Transverse colon (tissue), 4 donors: Measurements from ENCODE around the gene BUD13. TPM values are rescaled to one million over a fixed set of nuclear protein-coding genes. Genes with fewer than 3 reads are reported as not detected.

Experiments used
- DNase-seq: peaks from one replicate; pipeline ENCODE4 v3.0.0-alpha.2; 2019
- H3K27ac ChIP-seq, 4 donors: fragments of 200-600 bp; sonication (generic); 2 replicates each; pipeline ENCODE4 v1.5.1; 2016 to 2018; ENCODE audit warnings: inconsistent platforms in 4 of 4
- H3K27me3 ChIP-seq: fragments of 200-600 bp; sonication (generic); 2 replicates; pipeline ENCODE4 v1.5.1; 2017; ENCODE audit warnings: inconsistent platforms
- H3K36me3 ChIP-seq, 4 donors: fragments of 200-600 bp; sonication (generic); 2 replicates each; pipeline ENCODE4 v1.5.1; 2017 to 2019; ENCODE audit warnings: inconsistent platforms in 4 of 4
- H3K4me1 ChIP-seq, 4 donors: fragments of 200-600 bp; sonication (generic); 2 replicates each; pipeline ENCODE4 v1.5.1; 2017 to 2020; ENCODE audit warnings: inconsistent platforms in 4 of 4
- H3K4me3 ChIP-seq, 4 donors: fragments of 200-600 bp; sonication (generic); 1 replicate in 1 of 4; 2 replicates in 3 of 4; pipeline versions ENCODE4 v1.5.1 to v1.6.1; 2017 to 2019; ENCODE audit warnings: inconsistent platforms in 4 of 4
- H3K9me3 ChIP-seq, 2 donors: fragments of 200-600 bp; sonication (generic); 2 replicates each; pipeline ENCODE4 v1.5.1; 2017 to 2019; ENCODE audit warnings: inconsistent platforms in 2 of 2
- CTCF ChIP-seq, 5 experiments: fragments of 200-600 bp in 3 of 5; fragments of 450-650 bp in 2 of 5; sonication (generic) in 3 of 5; IDR thresholded peaks; 1 replicate in 2 of 5; 2 replicates in 3 of 5; pipeline ENCODE4 v1.5.1; 2016 to 2017; ENCODE audit warnings: antibody characterized with exemption in 5 of 5, inconsistent platforms in 3 of 5, mild to moderate bottlenecking in 2 of 5, moderate library complexity in 1 of 5
- EP300 ChIP-seq: sonication (generic); formaldehyde crosslinking; IDR thresholded peaks from one replicate; pipeline ENCODE4 v1.6.1; 2017; ENCODE audit warnings: antibody characterized with exemption, low read depth
- POLR2A ChIP-seq: fragments of 450-650 bp; IDR thresholded peaks from one replicate; pipeline ENCODE4 v1.6.1; 2016; ENCODE audit warnings: antibody characterized with exemption, mild to moderate bottlenecking, moderate library complexity
- POLR2AphosphoS5 ChIP-seq, 3 donors: sonication (generic); formaldehyde crosslinking; IDR thresholded peaks; one replicate each; pipeline ENCODE4 v1.6.1; 2016; ENCODE audit warnings: antibody characterized with exemption in 3 of 3
- WGBS, 2 donors: methylation state at CpG; one replicate each; pipeline ENCODE4 v1.1.5; 2018; ENCODE audit warnings: low coverage in 1 of 2; 5-methylcytosine and 5-hydroxymethylcytosine counted together
- in situ Hi-C, 4 donors: fragments of 200-750 bp; cut with MboI; loops; one replicate each; pipeline versions ENCODE4 v1.15.0 to v1.15.1; 2017; ENCODE audit warnings: low sequenced_read_pairs in 3 of 4, low pct_ligation_motif_present in 1 of 4, low pct_unique_long_range_greater_than_20kb in 1 of 4
- intact Hi-C: fragments of 100-400 bp; cut with DNase I; formaldehyde crosslinking; loops from one replicate; pipeline ENCODE4 v1.15.1; 2023; ENCODE audit warnings: low total_unique reads
- total RNA-seq, 4 donors: library from RNA; depleted of rRNA; stranded (reverse); fragments of >200 nt; gene quantifications; one replicate each; pipeline ENCODE4 v1.1.0, GENCODE V29; 2016

BUD13 gene
- total RNA-seq, 4 donors from 2014 or later: 6.7 to 21.9 (median 14.0) TPM

DNA sequence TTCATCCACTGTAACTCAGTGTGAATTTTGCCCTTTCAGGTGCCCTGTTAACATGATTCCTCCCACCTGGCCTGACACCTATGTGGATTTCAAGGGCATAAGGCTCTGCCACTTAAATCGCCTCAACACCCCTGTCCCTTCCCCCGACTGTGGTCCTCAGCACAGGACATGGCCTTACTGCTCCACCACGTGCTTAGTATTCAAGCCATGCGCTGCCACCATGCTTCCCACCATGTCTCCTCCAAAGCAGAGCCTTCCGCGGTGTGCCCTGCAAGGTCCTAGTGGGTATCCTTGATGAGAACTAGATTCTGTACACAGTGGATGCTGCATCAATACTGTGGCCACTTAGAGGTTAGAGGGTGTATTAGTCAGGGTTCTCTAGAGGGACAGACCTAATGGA lies 51.9 kb downstream of the BUD13 start:
- intact Hi-C loops (no loop called here), in situ Hi-C loops (no loop called here)
- Histone ChIP-seq H3K36me3 (no peaks in the 10 kb centered on the region), H3K9me3 (no peaks in the 10 kb centered on the region), H3K4me1 (no peaks in the 10 kb centered on the region), H3K4me3 (no peak overlapping the region), H3K27ac (no peak overlapping the region), H3K27me3 (peaks cover 5% of the 10 kb centered on the region)
- TF ChIP-seq POLR2AphosphoS5 (IDR thresholded peaks at IDR 0.05) (no peak), CTCF (IDR thresholded peaks at IDR 0.05) (no peak), POLR2A (no peak), EP300 (no peak)
- no peak for DNase-seq
- WGBS, 2 donors: 89% methylated on average over 6 of the region's 6 CpGs; no CpG with 5 or more reads in 1 of the 2 donors

DNA sequence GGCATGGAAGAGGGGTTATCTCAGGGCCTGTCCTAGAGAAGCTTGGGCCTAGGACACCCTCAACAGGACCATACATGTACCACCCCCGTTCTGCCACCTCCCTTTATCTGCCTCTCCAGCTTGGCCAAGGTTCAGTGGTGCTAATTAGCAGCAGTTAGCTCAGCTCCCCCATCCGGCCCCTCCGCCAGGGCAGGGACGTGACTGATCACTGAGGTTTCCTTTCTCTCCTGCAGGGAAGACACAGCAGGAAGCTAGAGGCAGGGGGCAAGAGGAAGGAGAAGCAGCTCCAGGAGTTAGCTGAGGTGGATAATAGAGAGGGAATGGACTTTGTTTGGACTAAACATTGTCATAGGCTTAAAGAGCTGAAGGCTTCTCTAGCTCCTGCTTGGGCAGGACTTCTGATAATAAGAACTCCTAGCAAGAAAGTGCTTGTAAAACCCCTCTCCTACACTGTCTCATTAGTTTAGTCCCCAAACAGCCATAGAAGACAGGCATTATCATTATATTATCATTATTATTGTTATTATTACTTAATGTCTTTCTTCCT lies 53.8 kb downstream of the BUD13 start:
- in situ Hi-C loops: no loop called here
- Histone ChIP-seq H3K27ac (no peak overlapping the region), H3K4me3 (no peak overlapping the region), H3K9me3 (no peaks in the 10 kb centered on the region), H3K36me3 (no peaks in the 10 kb centered on the region), H3K4me1 (no peaks in the 10 kb centered on the region), H3K27me3 (no peaks in the 10 kb centered on the region)
- 73 to 78% methylated on average over 3 of the region's 4 CpGs for WGBS, 2 donors
- no peak for TF ChIP-seq CTCF (IDR thresholded peaks at IDR 0.05)
- TF ChIP-seq POLR2A: no peak
- TF ChIP-seq EP300: no peak
- TF ChIP-seq POLR2AphosphoS5 (IDR thresholded peaks at IDR 0.05): no peak
- no peak for DNase-seq
- intact Hi-C loops: no loop called here

DNA sequence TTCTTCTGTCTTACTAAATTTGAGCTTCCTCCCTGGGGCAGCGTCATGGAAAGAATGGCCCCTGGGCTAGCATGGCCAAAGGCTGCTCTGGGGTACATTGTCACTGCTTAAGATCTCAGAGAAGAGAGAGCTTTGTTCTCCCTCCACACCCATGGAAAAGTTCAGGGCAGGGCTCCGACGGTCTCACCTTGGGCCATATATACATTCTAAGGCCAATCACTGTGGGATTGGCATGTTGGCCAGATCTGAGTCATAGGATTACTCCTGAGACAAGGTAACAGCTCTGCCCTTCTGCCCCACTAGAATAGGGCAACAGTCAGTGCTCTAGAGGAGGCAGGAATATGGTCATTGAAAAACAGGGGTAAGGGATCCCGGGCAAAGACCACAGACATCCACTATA lies 56.2 kb downstream of the BUD13 start:
- H3K36me3 ChIP-seq: no peaks in the 10 kb centered on the region
- no peaks in the 10 kb centered on the region for H3K27me3 ChIP-seq
- in situ Hi-C loops (no loop called here), intact Hi-C loops (no loop called here)
- no peaks in the 10 kb centered on the region for H3K9me3 ChIP-seq
- peak overlapping the region in 1 of 4 donors; percentile 57 for H3K27ac ChIP-seq
- DNase-seq: peak; percentile 46
- H3K4me1 ChIP-seq: no peaks in the 10 kb centered on the region
- whole genome bisulfite sequencing, 2 donors: 68 to 80% methylated on average over 1 to 4 of the region's 4 CpGs
- peak in 1 of 3 donors; percentile 6 for TF ChIP-seq POLR2AphosphoS5 (IDR thresholded peaks at IDR 0.05)
- TF ChIP-seq CTCF (IDR thresholded peaks at IDR 0.05): no peak
- TF ChIP-seq POLR2A: no peak
- no peak for TF ChIP-seq EP300
- H3K4me3 ChIP-seq: no peak overlapping the region

DNA sequence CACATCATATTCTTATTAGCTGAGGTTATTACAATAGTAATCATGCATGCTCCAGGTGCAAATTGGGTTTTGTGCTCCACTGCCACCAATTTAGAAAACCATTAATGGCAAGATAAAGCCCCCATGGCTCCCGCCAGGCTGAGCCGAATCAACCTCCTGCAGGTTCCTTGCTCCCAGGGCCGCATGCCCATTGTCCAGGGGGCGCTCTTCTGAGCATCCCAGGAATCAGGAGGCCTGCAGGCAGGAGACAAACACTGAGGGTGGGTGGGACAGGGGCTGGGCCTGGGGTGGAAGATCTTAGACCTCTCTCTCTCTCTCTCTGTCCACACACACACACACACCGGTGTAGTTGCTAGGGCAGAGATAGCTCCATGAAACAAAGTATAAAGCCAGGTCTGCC lies 57.4 kb downstream of the BUD13 start:
- no peak overlapping the region for H3K27ac ChIP-seq
- in situ Hi-C loops (no loop called here), intact Hi-C loops (no loop called here)
- H3K27me3 ChIP-seq: peaks cover 4% of the 10 kb centered on the region
- no peaks in the 10 kb centered on the region for H3K9me3 ChIP-seq
- no peak overlapping the region for H3K4me3 ChIP-seq
- H3K4me1 ChIP-seq: no peaks in the 10 kb centered on the region
- TF ChIP-seq CTCF (IDR thresholded peaks at IDR 0.05) (no peak), EP300 (no peak), POLR2A (no peak), POLR2AphosphoS5 (IDR thresholded peaks at IDR 0.05) (no peak)
- no peaks in the 10 kb centered on the region for H3K36me3 ChIP-seq
- WGBS, 2 donors: 96% methylated on average over 5 of the region's 5 CpGs; no CpG with 5 or more reads in 1 of the 2 donors
- DNase-seq: no peak
